HG03103 (cell line): Measurements from ENCODE around the gene TSSK6.

Experiments
- ATAC-seq: cut with Tn5 transposase; IDR thresholded peaks from one replicate; pipeline ENCODE4 v1.9.1; 2021; ENCODE audit warnings: low read depth; ENCODE audit not compliant: unreplicated experiment

The TSSK6 gene

GRCh38 chr19:19545707-19546106 lies 30.4 kb upstream of the TSSK6 start:
- ATAC-seq, result no peak

- ATAC-seq, result no peak
Measured at GRCh38 chr19:19544954-19545591, 29.7 kb upstream of the TSSK6 start.

- ATAC-seq, result no peak
Measured at GRCh38 chr19:19544257-19544953, 29.1 kb upstream of the TSSK6 start.

- ATAC-seq, result no peak
Measured at GRCh38 chr19:19543640-19544039, 28.3 kb upstream of the TSSK6 start.

GRCh38 chr19:19543101-19543500 lies 27.8 kb upstream of the TSSK6 start:
- no peak for ATAC-seq

GRCh38 chr19:19542507-19542906 lies 27.2 kb upstream of the TSSK6 start:
- ATAC-seq, result no peak

GRCh38 chr19:19541616-19542015 lies 26.3 kb upstream of the TSSK6 start:
- ATAC-seq, result no peak

- no peak for ATAC-seq
Measured at GRCh38 chr19:19540715-19541515, 25.6 kb upstream of the TSSK6 start.

- no peak for ATAC-seq
Measured at GRCh38 chr19:19540064-19540714, 24.8 kb upstream of the TSSK6 start.

GRCh38 chr19:19539698-19540063 lies 24.3 kb upstream of the TSSK6 start:
- no peak for ATAC-seq

- no peak for ATAC-seq
Measured at GRCh38 chr19:19538785-19539166, 23.4 kb upstream of the TSSK6 start.

- ATAC-seq, result no peak
Measured at GRCh38 chr19:19538061-19538784, 22.9 kb upstream of the TSSK6 start, which contains the start of gene CILP2. TSS of gene CILP2 (plus strand) at chr19:19538265. CDS start at chr19:19538350, 85 bp downstream.

- ATAC-seq, result no peak
Measured at GRCh38 chr19:19537075-19538048, 22.0 kb upstream of the TSSK6 start.

GRCh38 chr19:19535311-19536191 lies 20.2 kb upstream of the TSSK6 start:
- no peak for ATAC-seq

GRCh38 chr19:19534556-19535265 lies 19.4 kb upstream of the TSSK6 start:
- no peak for ATAC-seq

GRCh38 chr19:19533841-19534240 lies 18.5 kb upstream of the TSSK6 start:
- no peak for ATAC-seq

GRCh38 chr19:19532806-19533701 lies 17.7 kb upstream of the TSSK6 start:
- no peak for ATAC-seq
